Renal cortical epithelial cell (primary cell): ENCODE measurements around the gene SLC9A3. TPM values are rescaled to one million over a fixed set of nuclear protein-coding genes. Genes with fewer than 3 reads are reported as not detected.

Experiments
- DNase-seq: peaks from one replicate; pipeline ENCODE4 v3.0.0-alpha.2; 2011; ENCODE audit warnings: low read depth
- total RNA-seq: library from RNA; depleted of rRNA; stranded (reverse); fragments of >200 nt; gene quantifications from 2 replicates; pipeline ENCODE4 v1.2.3, GENCODE V29; 2014

The SLC9A3 gene
- total RNA-seq, 1 donor from 2014 or later: 1.6 TPM

GRCh38 chr5:442335-443238, 81.7 kb downstream of the SLC9A3 start, which contains the start of gene EXOC3:
Gene EXOC3, plus strand, starts transcription at chr5:443176. Its CDS starts 3,030 bp downstream, at chr5:446206.
- DNase-seq: no peak

- DNase-seq: no peak
These were observed 82.3 kb downstream of the SLC9A3 start for GRCh38 chr5:441996-442334.

- no peak for DNase-seq
These were observed 83.6 kb downstream of the SLC9A3 start for GRCh38 chr5:440401-441201.

- DNase-seq: no peak
These were observed 84.6 kb downstream of the SLC9A3 start for GRCh38 chr5:439636-440035.

GRCh38 chr5:439181-439580, 85.1 kb downstream of the SLC9A3 start:
- no peak for DNase-seq

GRCh38 chr5:438481-438981, 85.7 kb downstream of the SLC9A3 start:
- no peak for DNase-seq

GRCh38 chr5:437281-437771, 86.9 kb downstream of the SLC9A3 start:
- DNase-seq: no peak

GRCh38 chr5:436641-436975, 87.6 kb downstream of the SLC9A3 start:
- no peak for DNase-seq

- DNase-seq: no peak
These were observed 88.1 kb downstream of the SLC9A3 start for GRCh38 chr5:435961-436640.

- DNase-seq: no peak
These were observed 89.0 kb downstream of the SLC9A3 start for GRCh38 chr5:435156-435790.

- no peak for DNase-seq
These were observed 89.7 kb downstream of the SLC9A3 start for GRCh38 chr5:434443-435146.

- no peak for DNase-seq
These were observed 90.4 kb downstream of the SLC9A3 start for GRCh38 chr5:433836-434235.

- no peak for DNase-seq
These were observed 91.1 kb downstream of the SLC9A3 start for GRCh38 chr5:432928-433791.

- DNase-seq: no peak
These were observed 91.9 kb downstream of the SLC9A3 start for GRCh38 chr5:432201-432927.

GRCh38 chr5:431711-432050, 92.6 kb downstream of the SLC9A3 start:
- no peak for DNase-seq

- no peak for DNase-seq
These were observed 93.1 kb downstream of the SLC9A3 start for GRCh38 chr5:431001-431710.

- no peak for DNase-seq
These were observed 93.9 kb downstream of the SLC9A3 start for GRCh38 chr5:430214-430925.
